ENCODE results near the gene CAMKMT. TPM values are rescaled to one million over a fixed set of nuclear protein-coding genes. Genes with fewer than 3 reads are reported as not detected.

The CAMKMT gene
- total RNA-seq, 1 donor from 2014 or later: 9.0 TPM

DNA sequence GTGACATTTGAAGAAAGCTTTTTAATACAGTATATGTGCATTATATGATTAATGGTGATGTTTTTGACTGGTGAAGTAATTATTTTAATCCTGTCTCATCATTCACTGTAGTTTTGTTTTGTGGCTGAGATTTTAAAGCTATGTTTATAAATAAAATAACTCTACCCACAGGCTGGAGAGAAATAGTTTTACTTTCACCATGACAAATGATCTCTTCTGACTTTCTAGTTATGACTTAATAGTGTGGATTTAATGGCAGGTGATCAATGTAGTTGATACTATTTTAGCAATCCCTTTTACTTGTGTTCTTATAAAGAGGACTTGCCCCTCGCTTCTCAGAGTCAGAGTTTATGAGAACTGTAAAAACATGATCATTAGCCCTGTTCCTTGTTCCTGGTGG lies 290.2 kb downstream of the CAMKMT start:
- H3K36me3 ChIP-seq (ENCODE audit: control insufficient read depth, insufficient read depth, low read length): no peaks in the 10 kb centered on the region
- FAIRE-seq: no peak

DNA sequence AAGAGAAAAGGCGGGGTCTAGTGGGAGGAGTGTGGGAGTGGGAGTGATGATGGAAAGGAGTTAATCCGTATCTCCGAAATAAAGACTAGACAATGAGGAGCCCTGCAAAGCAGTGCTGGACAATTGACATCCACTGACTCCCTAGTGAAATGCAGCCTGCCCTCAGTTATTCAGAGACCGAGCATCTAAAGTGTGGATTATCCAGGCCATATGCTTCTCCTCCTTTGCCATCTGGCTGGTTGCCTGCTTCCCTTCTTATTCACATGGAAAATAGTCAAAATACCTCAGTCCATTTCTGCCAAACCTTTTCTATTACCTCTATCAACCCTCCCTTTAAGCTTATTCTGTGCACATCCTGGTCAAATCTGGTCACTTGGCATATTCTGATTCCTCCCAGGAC lies 291.0 kb downstream of the CAMKMT start:
- Histone ChIP-seq H3K27me3 (ENCODE audit: control insufficient read depth, insufficient read depth, low read length) (no peaks in the 10 kb centered on the region), H3K4me3 (ENCODE audit: low read depth, low read length) (no peak overlapping the region), H3K36me3 (ENCODE audit: control insufficient read depth, insufficient read depth, low read length) (no peaks in the 10 kb centered on the region)
- FAIRE-seq (no peak), DNase-seq (ENCODE audit: low read depth) (no peak)
- no peak for TF ChIP-seq CTCF (IDR thresholded peaks at IDR 0.05; ENCODE audit: insufficient read depth, low read length, severe bottlenecking)

More for the DNA sequence above, 290.2 kb downstream of the CAMKMT start:
- no peak overlapping the region for H3K4me3 ChIP-seq (ENCODE audit: low read depth, low read length)
- TF ChIP-seq CTCF (IDR thresholded peaks at IDR 0.05; ENCODE audit: insufficient read depth, low read length, severe bottlenecking): no peak
- no peaks in the 10 kb centered on the region for H3K27me3 ChIP-seq (ENCODE audit: control insufficient read depth, insufficient read depth, low read length)
- DNase-seq (ENCODE audit: low read depth): no peak

DNA sequence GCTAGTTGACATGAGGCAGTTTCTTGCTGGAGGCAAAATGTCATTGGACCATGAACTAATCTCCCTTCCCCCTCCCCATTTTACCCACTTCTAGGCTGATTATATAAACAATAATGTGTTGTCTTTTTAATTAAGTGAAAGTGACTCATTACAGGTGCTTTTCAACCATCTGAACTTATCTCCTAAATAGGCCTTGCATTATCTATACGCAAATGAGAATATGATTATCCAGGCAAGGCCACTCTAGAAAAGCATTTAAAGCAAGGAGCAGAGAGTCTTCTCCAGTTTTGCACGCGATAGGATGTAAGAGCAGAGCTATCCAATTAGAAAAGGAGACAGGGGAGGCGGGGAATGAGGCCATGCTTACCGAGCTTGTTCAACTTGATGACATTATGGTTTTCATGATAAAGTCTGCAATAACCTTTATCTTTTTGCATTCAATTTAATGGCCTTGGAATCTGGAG lies 293.7 kb downstream of the CAMKMT start:
- H3K4me3 ChIP-seq (ENCODE audit: low read depth, low read length): no peak overlapping the region
- no peaks in the 10 kb centered on the region for H3K36me3 ChIP-seq (ENCODE audit: control insufficient read depth, insufficient read depth, low read length)
- no peaks in the 10 kb centered on the region for H3K27me3 ChIP-seq (ENCODE audit: control insufficient read depth, insufficient read depth, low read length)
- DNase-seq (ENCODE audit: low read depth) (no peak), FAIRE-seq (no peak)
- no peak for TF ChIP-seq CTCF (IDR thresholded peaks at IDR 0.05; ENCODE audit: insufficient read depth, low read length, severe bottlenecking)

GRCh38 chr2:44656460-44656859 lies 294.7 kb downstream of the CAMKMT start:
- DNase-seq (ENCODE audit: low read depth) (no peak), FAIRE-seq (no peak)
- no peaks in the 10 kb centered on the region for H3K27me3 ChIP-seq (ENCODE audit: control insufficient read depth, insufficient read depth, low read length)
- no peak overlapping the region for H3K4me3 ChIP-seq (ENCODE audit: low read depth, low read length)
- H3K36me3 ChIP-seq (ENCODE audit: control insufficient read depth, insufficient read depth, low read length): no peaks in the 10 kb centered on the region
- TF ChIP-seq CTCF (IDR thresholded peaks at IDR 0.05; ENCODE audit: insufficient read depth, low read length, severe bottlenecking): no peak

DNA sequence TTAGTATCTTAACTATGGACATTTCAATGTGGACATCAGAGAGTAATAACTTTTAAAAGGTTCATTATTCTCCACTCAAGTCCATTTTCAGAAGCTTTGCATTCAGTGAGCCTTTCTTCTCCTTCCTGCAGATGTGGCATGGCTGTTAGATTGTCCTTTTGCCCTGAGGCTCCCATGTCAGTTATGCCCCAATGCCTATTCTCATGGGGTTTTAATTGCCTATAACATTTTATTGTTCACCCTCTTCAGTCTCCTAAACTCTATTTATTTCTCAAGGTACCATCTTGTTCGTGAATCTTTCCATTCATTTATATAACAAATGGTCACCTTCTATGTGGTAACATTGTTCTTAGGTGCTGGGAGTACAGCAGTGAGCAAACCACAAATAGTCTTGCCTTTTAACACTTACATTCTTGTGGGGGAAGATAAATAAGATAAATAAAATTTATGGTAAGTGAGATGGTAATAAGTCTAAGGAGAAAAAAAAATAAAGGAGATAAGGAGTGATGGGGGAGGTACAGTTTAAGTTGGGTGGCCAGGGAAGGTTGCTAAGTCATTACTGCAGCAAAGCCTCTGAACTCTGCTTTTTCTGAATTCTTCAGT lies 301.8 kb downstream of the CAMKMT start:
- H3K4me3 ChIP-seq (ENCODE audit: low read depth, low read length): no peak overlapping the region
- no peak for TF ChIP-seq CTCF (IDR thresholded peaks at IDR 0.05; ENCODE audit: insufficient read depth, low read length, severe bottlenecking)
- DNase-seq (ENCODE audit: low read depth) (no peak), FAIRE-seq (no peak)
- no peaks in the 10 kb centered on the region for H3K36me3 ChIP-seq (ENCODE audit: control insufficient read depth, insufficient read depth, low read length)
- no peaks in the 10 kb centered on the region for H3K27me3 ChIP-seq (ENCODE audit: control insufficient read depth, insufficient read depth, low read length)

DNA sequence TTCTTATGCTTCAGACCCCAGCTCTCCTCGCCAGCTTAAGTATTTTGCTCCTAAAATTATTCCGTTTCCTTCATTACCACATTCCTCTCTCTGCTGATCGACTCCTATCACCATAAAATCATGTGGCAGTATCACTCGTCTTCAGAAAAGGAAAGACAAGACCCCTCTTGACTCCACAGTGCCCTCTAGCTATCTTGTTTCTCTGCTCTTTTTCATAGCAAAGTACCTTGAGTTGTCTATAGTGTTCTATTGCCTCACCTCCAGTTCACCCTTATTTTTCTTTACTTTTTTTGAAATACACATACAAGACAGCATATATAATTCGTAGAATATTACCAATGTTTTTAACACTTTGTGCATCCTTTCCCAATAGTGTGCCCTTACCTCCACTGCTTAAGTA lies 306.6 kb downstream of the CAMKMT start:
- DNase-seq (ENCODE audit: low read depth) (peak; percentile 8), FAIRE-seq (no peak)
- TF ChIP-seq CTCF (IDR thresholded peaks at IDR 0.05; ENCODE audit: insufficient read depth, low read length, severe bottlenecking): no peak
- Histone ChIP-seq H3K36me3 (ENCODE audit: control insufficient read depth, insufficient read depth, low read length) (no peaks in the 10 kb centered on the region), H3K27me3 (ENCODE audit: control insufficient read depth, insufficient read depth, low read length) (no peaks in the 10 kb centered on the region), H3K4me3 (ENCODE audit: low read depth, low read length) (no peak overlapping the region)
